A673 (cell line): ENCODE results near the gene TPST1. TPM values are rescaled to one million over a fixed set of nuclear protein-coding genes. Genes with fewer than 3 reads are reported as not detected.

ENCODE experiments used
- BruUV-seq: library from RNA; stranded (reverse); fragments of 400-500 nt; replicated peaks from 2 replicates; lab custom pipeline; 2021; lab: Mats Ljungman, UMichigan
- CTCF ChIA-PET: fragments of 300-600 bp; sonication (Branson Sonifier 250); formaldehyde crosslinking; loops from one replicate; lab custom pipeline; 2022; ENCODE audit warnings: antibody characterized with exemption; lab: Charles Lee
- POLR2A ChIA-PET: fragments of 300-600 bp; sonication (Branson Sonifier 250); formaldehyde crosslinking; loops from one replicate; lab custom pipeline; 2022; ENCODE audit warnings: antibody characterized with exemption; ENCODE audit not compliant: low non-redundant PET; lab: Charles Lee
- DNase-seq: peaks from one replicate; pipeline ENCODE4 v3.0.0-alpha.2; 2015; ENCODE audit warnings: low spot score
- H3K27ac ChIP-seq: fragments of 200-600 bp; sonication (generic); 2 replicates; pipeline ENCODE4 v1.5.1; 2016; ENCODE audit warnings: mixed run types, low read depth, mild to moderate bottlenecking, mixed read lengths, antibody characterized with exemption, low read length; ENCODE audit not compliant: poor library complexity, severe bottlenecking
- H3K27me3 ChIP-seq: fragments of 200-600 bp; sonication (generic); replicated peaks from 2 replicates; pipeline ENCODE4 v1.6.1; 2017; ENCODE audit warnings: mixed run types, low read depth, mild to moderate bottlenecking, mixed read lengths, antibody characterized with exemption, low read length; ENCODE audit not compliant: insufficient read depth, poor library complexity
- H3K36me3 ChIP-seq: fragments of 200-600 bp; sonication (generic); 2 replicates; pipeline ENCODE4 v1.6.1; 2016; ENCODE audit warnings: mixed run types, mild to moderate bottlenecking, mixed read lengths, antibody characterized with exemption, low read length; ENCODE audit not compliant: insufficient read depth, poor library complexity, severe bottlenecking
- H3K4me1 ChIP-seq: fragments of 200-600 bp; sonication (generic); 2 replicates; pipeline ENCODE4 v1.6.1; 2017; ENCODE audit warnings: mixed run types, mild to moderate bottlenecking, mixed read lengths, antibody characterized with exemption, low read length; ENCODE audit not compliant: insufficient read depth, poor library complexity, severe bottlenecking
- H3K4me3 ChIP-seq: fragments of 200-600 bp; sonication (generic); 2 replicates; pipeline ENCODE4 v1.5.1; 2016; ENCODE audit warnings: low read depth, mixed run types, mild to moderate bottlenecking, mixed read lengths, low read length; ENCODE audit not compliant: poor library complexity, severe bottlenecking
- H3K9me3 ChIP-seq: fragments of 200-600 bp; sonication (generic); 2 replicates; pipeline ENCODE4 v1.6.1; 2016; ENCODE audit warnings: mixed run types, low read depth, mild to moderate bottlenecking, mixed read lengths, antibody characterized with exemption, low read length; ENCODE audit not compliant: poor library complexity, severe bottlenecking
- EZH2 ChIP-seq: fragments of 200-600 bp; sonication (generic); IDR thresholded peaks from 2 replicates; pipeline ENCODE4 v1.6.1; 2017; ENCODE audit warnings: borderline replicate concordance, low read depth, mild to moderate bottlenecking, mixed read lengths, antibody characterized with exemption, low read length; ENCODE audit not compliant: poor library complexity, severe bottlenecking
- intact Hi-C: fragments of 100-400 bp; cut with micrococcal nuclease; formaldehyde crosslinking; loops from one replicate; pipeline ENCODE4 v1.10.0; 2022; ENCODE audit not compliant: unreplicated experiment
- total RNA-seq: library from RNA; stranded (reverse); gene quantifications from 2 replicates; pipeline ENCODE4 v1.2.3, GENCODE V29; 2021
- TF ChIP-seq, protein P1 (sequence below): fragments of 300-800, 200-600 bp; sonication (generic); conservative IDR thresholded peaks from 2 replicates; pipeline ENCODE4 v1.5.1; 2017; ENCODE audit warnings: low read depth, mild to moderate bottlenecking, antibody characterized with exemption, low read length, moderate library complexity, mixed read lengths

The TPST1 gene
- total RNA-seq, 1 experiment from 2014 or later, result 8.0 TPM

- DNase-seq, result no peak
- POLR2A ChIA-PET, result no interaction called here
Measured at GRCh38 chr7:66330961-66331360, 125.8 kb downstream of the TPST1 start.

DNA sequence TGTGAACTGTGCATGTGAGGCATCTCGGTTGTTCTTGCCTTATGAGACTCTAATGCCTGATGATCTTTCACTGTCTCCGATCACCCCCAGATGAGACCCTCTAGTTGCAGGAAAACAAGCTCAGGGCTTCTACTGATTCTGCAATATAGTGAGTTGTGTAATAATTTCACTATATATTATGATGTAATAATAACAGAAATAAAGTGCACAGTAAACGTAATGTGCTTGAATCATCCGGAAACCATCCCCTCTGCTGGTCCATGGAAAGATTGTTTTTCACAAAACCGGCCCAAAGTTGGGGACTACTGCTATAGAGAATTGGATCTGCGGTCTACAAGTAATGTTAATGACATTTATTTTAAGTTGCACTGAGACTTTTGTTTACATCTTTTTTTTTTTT is 126.7 kb downstream of the TPST1 start:
- Histone ChIP-seq H3K4me1 (no peaks in the 10 kb centered on the region), H3K4me3 (no peak overlapping the region), H3K9me3 (no peaks in the 10 kb centered on the region), H3K27ac (no peak overlapping the region), H3K36me3 (no peaks in the 10 kb centered on the region), H3K27me3 (no peaks in the 10 kb centered on the region)
- BruUV-seq, result no TSS peak
- intact Hi-C loops, result no loop called here
- no peak for DNase-seq
- TF ChIP-seq EZH2, result no peak
- TF ChIP-seq, protein P1, sequence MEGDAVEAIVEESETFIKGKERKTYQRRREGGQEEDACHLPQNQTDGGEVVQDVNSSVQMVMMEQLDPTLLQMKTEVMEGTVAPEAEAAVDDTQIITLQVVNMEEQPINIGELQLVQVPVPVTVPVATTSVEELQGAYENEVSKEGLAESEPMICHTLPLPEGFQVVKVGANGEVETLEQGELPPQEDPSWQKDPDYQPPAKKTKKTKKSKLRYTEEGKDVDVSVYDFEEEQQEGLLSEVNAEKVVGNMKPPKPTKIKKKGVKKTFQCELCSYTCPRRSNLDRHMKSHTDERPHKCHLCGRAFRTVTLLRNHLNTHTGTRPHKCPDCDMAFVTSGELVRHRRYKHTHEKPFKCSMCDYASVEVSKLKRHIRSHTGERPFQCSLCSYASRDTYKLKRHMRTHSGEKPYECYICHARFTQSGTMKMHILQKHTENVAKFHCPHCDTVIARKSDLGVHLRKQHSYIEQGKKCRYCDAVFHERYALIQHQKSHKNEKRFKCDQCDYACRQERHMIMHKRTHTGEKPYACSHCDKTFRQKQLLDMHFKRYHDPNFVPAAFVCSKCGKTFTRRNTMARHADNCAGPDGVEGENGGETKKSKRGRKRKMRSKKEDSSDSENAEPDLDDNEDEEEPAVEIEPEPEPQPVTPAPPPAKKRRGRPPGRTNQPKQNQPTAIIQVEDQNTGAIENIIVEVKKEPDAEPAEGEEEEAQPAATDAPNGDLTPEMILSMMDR, result no peak
- CTCF ChIA-PET, result no interaction called here
- POLR2A ChIA-PET, result no interaction called here

More at GRCh38 chr7:66330961-66331360, 125.8 kb downstream of the TPST1 start:
- no peak for TF ChIP-seq EZH2
- TF ChIP-seq, protein P1, result no peak
- BruUV-seq, result no TSS peak
- H3K4me3 ChIP-seq, result no peak overlapping the region
- CTCF ChIA-PET, result no interaction called here
- intact Hi-C loops, result no loop called here
- H3K4me1 ChIP-seq, result no peaks in the 10 kb centered on the region
- no peaks in the 10 kb centered on the region for H3K27me3 ChIP-seq
- no peaks in the 10 kb centered on the region for H3K9me3 ChIP-seq
- no peak overlapping the region for H3K27ac ChIP-seq
- no peaks in the 10 kb centered on the region for H3K36me3 ChIP-seq

DNA sequence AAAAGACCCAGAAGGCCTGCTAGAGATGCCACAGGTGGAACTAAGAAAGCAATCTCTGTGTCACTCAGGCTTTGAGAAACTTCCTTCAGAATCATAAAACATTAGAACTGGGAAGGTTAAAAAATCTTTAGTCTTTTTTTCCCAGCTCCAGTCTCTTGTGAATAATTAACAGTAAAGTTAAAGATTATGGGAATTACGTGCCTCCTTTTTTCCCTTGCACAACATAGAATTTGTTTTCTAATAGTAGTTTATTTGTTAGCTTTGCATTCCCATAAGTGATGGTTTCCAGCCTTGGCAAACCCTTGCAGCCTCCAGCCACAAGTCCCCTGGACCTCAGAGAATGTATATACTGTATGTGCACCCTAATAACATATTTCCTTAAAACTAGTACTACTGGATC is 128.3 kb downstream of the TPST1 start:
- intact Hi-C loops, result no loop called here
- no peak overlapping the region for H3K4me3 ChIP-seq
- no peaks in the 10 kb centered on the region for H3K9me3 ChIP-seq
- ChIA-PET CTCF (no interaction called here), POLR2A (no interaction called here)
- no peak for DNase-seq
- H3K36me3 ChIP-seq, result no peaks in the 10 kb centered on the region
- H3K27ac ChIP-seq, result no peak overlapping the region
- no peaks in the 10 kb centered on the region for H3K27me3 ChIP-seq
- TF ChIP-seq, protein P1, result no peak
- TF ChIP-seq EZH2, result no peak
- H3K4me1 ChIP-seq, result no peaks in the 10 kb centered on the region
- no TSS peak for BruUV-seq
